Putamen (tissue), 1 donor: ENCODE measurements around the gene MAML2.
"Not testable (repeated sequence)": the region's sequence is repeated elsewhere in the genome, so short reads cannot be mapped to it uniquely, and the experiment has no call there.

Experiments used
- DNase-seq: peaks from one replicate; pipeline ENCODE4 v3.0.0-alpha.2; 2016; ENCODE audit warnings: low spot score

The MAML2 gene

DNA sequence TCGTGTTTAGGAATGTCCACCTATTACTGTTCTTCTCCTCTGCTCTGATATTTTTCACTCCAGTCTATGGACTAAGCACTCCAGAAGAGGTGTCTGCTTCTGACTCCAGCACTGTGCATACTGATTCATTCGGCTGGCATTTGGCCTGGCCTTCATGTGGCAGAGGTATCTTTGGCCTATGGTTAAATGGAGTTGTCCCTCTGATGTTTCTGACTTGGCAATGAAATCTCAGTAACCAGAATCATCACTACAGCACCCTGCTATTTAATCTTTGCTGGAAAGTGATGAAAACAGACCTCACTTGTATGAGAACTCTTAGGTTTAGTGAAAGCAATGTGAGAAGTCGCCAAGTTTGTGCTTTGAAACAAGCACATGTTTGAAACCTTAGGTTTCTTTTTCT lies 155.2 kb downstream of the MAML2 start:
- no peak for DNase-seq

DNA sequence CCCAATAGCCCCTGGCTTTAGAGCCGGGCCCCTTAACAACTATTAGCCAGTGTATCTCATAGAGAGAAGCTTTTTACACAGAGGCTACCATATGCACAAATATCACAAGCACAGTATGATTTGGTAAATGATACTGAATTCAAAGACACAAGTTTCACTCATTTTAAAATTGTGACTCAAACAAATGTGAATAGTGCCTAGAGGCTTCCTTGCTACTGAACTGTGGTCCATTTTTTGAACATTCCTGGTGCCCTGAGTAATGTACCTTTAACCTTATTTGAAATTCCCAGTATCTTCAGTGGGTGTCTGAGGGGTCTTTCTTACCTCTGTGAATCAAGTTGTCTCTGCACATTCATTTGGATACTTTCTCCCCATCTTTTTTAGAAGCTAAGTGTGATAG lies 156.2 kb downstream of the MAML2 start:
- no peak for DNase-seq

GRCh38 chr11:96185220-96185768 lies 157.7 kb downstream of the MAML2 start:
- no peak for DNase-seq

DNA sequence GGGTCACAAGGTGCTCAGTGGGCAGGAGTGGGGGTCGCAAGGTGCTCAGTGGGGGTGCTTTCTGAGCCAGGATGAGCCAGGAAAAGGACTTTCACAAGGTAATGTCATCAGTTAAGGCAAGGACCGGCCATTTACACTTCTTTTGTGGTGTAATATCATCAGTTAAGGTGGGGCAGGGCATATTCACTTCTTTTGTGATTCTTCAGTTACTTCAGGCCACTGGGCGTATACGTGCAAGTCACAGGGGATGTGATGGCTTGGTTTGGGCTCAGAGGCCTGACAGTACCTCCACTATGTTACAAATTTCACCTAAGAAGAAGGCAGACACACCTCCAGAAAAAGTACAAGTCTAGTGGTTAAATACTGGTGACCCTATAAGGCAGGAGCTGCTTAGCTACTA lies 162.1 kb downstream of the MAML2 start:
- not testable (repeated sequence) for DNase-seq

- DNase-seq: no peak
Observed at GRCh38 chr11:96180341-96180740, 162.7 kb downstream of the MAML2 start.

GRCh38 chr11:96179905-96180304 lies 163.1 kb downstream of the MAML2 start:
- DNase-seq: no peak

- DNase-seq: no peak
Observed at GRCh38 chr11:96178887-96179279, 164.1 kb downstream of the MAML2 start.

DNA sequence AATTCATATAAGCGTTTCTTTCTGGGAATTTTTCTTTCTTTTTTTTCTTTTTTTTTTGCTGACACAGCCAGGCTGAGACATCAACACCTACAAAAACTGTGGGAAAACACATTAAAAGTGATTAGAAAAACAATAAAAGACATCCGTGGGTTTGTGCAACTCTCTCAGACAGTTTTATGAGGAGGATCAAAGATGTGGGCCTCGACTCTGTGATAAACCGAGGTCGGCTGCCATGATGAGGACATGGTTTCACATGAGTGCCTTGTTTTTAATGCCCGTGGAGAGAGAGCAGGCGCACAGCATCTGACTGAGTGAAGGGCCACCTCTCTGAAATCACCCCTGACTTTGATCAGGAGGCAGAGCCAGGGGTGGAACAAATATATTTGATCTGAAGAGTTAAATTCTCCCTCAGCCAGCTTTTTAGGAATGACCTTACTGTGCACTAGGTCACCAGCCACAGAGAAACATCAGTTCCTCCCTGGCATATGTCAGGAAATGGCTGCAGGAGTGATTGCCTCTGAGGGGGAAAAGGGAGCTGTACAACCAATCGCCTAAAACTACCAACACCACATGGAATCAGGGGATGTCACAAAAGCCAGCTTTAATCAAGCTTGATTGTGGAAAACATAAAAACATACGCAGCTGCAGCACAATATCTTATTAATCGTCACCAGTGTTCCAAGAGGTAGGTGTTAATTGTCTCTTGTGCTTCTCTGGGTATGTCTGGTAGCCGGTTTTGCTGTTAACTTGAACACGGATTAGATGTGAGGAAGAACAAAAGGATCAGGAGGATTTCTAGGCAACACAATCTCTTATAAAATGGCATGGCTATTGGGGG lies 164.7 kb downstream of the MAML2 start:
- no peak for DNase-seq

DNA sequence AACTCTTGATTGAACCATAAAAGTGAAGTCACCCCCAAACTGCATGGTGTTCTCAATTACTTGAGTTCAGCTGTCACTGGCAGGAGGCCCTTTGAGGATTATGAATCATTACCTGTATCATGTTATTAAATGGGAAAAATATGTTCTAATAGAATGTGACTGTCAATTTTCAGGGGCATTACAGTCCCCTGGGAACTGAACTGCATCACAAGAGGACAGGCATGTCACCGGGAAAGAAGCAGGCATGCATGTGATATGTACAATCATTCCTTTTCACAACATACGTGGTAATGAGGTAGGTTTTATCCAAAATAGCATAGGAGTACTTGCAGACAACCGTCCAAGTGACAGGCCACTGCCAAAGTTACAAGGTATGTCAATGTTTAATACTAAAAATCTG lies 165.8 kb downstream of the MAML2 start:
- no peak for DNase-seq

DNA sequence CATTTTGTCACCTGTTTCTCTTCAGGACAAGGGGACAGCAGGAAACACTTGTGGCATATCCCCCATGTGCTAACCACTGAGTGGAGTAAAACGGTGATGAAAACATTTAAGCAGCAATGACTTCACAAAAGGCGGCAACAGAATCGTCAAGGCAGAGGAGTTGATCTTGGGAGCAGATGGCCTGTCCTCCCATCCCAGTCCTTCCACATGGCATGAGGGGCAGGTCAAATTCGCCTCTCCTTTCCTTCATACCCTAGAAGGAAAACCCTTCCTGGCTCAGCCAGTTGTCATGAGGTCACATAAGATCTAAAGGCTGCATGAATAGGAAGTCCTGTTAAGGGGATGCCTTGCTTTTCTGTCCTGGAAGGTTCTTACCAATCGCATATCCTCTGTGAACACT lies 169.1 kb downstream of the MAML2 start:
- no peak for DNase-seq

- DNase-seq: no peak
Observed at GRCh38 chr11:96173422-96173821, 169.6 kb downstream of the MAML2 start.

DNA sequence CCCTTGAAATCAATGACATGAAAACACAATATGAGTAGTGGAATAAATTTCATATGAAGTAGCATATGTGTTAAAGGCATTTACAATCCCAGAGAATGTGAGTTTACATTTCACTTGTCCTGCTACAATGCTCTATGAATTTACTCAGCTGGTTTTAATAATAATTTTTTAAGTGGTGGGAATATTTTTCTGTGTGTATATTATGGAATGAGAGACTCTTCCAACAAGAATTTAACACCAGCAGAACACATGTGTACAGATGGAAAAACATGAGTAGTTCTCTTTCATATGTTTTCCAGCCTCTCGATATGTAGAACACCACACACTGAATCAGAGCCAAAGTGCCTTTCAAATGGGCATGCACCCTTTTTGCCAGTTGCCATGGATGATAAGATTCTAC lies 170.4 kb downstream of the MAML2 start:
- DNase-seq: no peak

DNA sequence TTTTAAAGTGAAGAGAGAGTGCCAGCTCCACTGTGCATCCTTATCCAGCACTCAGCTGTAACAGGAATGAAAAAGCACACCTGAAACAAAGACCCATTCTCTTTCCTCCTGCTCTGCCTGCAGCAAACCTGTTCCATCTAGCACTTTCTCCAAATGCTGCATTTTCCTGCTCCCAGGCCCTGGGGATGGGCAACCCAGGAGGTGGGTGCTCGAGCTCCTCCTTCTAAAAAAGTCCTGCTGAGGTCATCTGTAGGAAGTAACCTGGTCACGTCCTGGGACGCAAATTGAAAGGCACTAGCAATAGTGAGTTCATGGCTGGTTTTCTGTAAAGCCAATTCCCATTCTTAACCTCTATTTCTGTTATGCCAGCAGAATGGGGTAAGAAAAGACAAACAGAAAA lies 173.7 kb downstream of the MAML2 start:
- no peak for DNase-seq

GRCh38 chr11:96168623-96169022 lies 174.4 kb downstream of the MAML2 start:
- DNase-seq: no peak

DNA sequence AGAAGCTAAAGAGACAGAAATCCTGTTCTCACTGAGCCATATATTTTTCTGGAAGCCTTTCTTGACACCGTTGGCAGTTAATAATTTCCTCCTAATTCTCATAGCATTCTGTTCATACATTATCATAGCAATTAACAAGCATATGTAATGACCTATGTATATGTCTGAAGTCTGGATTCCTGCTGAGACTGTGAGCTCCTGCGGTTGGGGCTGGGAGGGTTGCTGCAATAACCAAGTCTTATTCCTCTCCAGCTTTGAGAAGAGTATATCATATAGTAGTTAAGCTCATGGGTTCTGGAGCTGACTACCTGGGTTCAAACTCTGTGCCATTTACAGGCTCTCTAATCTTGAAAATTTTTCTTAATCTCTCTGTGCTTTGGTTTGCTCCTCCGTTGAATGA lies 175.2 kb downstream of the MAML2 start:
- no peak for DNase-seq

DNA sequence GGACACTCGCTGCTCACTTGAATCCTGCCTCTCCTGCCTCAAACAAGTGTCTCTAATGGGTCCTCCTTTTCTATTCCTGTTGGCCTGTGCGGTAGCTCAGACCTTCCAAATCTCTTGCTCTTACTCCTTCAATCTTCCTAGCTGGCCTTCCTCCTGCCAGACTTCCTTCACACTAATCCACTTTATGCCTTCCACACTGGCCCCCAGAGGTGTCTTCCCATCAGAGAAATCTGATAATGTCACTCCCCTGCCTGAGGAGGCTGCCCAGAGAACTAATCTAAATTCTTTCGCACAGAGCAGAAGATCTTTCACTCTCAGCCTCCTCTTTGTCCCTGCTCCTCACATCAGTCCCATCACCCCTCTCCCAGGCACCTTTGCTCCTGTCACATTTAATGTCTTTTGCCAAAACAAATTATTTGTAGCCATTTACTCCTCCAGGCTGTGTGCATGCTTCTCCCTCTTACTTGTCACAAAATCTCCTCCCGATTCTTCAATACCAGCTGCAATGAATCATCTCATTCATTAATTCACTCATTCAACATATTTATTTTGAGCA lies 175.7 kb downstream of the MAML2 start:
- DNase-seq: no peak

- no peak for DNase-seq
Observed at GRCh38 chr11:96162816-96163499, 180.0 kb downstream of the MAML2 start.

DNA sequence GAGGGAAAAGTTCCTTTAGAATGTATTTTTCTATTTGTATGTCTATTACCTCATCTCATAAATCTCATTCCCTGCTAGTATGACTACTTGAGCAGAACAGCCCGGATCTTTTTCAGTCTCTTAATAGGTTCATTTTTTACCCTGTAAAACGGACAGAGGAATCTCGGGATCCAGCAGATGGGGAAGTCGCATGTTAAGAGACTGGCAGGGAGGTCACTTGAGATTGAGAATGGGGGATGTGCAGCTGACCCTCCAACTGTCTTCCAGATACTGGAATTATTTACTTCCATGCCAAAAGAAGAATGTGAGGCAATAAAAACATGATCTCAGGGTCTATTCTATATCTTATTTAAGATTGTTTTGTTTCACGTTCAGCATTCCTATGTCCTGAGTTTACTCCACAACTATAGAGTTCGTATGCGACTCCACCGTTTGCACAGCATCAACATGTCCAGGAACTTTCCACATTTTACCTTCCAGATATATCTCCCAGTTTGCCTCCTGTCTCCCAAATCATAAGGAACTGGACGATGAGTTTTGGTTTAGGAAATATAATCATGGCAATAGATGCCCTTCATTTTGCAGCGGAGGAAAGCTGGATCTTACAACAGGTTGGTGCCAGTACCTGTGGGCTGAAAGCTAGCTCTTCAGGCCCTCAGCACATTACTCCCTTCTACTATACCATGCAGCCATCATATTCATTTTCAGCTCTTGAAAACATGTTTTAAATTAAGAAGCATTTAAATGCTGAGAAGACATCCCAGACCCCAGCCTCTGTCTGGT lies 181.5 kb downstream of the MAML2 start:
- no peak for DNase-seq

- no peak for DNase-seq
Observed at GRCh38 chr11:96160732-96161306, 182.2 kb downstream of the MAML2 start.

DNA sequence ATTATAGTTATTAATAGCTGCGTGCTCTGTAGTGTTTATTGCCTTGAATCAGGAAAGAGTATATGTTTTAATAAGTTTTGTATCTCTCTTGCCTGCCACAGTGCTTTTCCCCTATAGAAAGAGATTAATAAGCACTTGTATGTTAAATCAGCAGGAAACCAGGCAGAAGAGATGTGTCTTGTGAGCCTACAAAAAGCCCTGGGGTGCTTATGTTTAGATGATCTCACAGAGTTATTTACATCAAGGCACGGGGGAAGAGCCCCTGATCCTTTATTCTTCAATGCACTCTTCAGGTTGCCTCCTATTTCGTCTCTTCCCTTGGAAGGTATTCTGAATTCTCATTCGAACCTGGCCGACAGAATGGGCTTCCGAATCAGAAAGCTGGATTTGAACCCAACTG lies 183.0 kb downstream of the MAML2 start:
- DNase-seq: no peak

DNA sequence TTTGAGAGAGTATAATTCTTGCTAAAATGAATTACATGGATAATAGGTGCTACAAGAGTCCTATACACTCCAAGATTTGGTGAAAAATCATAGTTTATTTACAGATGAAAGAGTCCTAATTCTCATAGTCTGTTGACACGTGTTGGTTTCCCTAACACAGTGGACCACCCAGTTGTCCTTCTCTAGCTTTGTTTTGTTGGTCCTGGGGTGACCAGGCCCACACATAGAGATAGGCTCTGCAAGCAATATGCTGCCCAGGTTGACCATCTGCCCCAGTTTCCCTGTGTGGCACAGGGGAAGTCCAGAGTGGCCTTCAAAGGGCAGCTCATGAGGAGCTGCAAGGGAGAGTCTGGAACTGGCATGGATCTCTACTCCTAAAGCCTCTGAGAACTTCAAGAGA lies 184.9 kb downstream of the MAML2 start:
- DNase-seq: no peak

DNA sequence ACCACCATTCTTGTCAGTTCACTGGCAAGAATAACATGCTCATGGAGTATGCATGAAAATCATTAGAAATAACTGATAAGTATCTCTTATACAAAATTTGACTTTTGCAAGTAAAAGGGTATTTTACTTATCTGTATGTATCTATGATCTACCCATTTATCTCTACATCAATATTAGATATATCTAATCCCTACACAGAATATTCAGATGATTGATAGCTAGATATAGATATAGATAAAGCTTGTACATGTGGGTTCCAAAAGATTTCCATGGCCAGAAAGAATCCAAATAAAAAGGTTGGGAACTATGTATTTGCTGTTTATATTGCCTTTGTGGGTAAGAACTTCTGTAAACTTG lies 185.5 kb downstream of the MAML2 start:
- DNase-seq: no peak
